Bone marrow (tissue), 2 donors: Measurements from ENCODE around the gene LCE1F.

ENCODE experiments used
- DNase-seq, 2 donors: peaks; one replicate each; lab custom pipeline; 2025; lab: John Stamatoyannopoulos, UW

Gene LCE1F

DNA sequence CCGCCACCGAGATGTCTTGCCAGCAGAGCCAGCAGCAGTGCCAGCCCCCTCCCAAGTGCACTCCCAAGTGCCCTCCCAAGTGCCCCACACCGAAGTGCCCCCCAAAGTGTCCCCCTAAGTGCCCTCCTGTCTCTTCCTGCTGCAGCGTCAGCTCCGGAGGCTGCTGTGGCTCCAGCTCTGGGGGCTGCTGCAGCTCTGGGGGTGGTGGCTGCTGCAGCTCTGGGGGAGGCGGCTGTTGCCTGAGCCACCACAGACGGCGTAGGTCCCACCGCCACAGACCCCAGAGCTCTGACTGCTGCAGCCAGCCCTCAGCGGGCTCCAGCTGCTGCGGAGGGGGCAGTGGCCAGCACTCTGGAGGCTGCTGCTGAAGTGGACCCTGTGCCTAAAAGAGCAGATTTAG lies 1.4 kb downstream of the LCE1F start:
- DNase-seq: no peak

DNA sequence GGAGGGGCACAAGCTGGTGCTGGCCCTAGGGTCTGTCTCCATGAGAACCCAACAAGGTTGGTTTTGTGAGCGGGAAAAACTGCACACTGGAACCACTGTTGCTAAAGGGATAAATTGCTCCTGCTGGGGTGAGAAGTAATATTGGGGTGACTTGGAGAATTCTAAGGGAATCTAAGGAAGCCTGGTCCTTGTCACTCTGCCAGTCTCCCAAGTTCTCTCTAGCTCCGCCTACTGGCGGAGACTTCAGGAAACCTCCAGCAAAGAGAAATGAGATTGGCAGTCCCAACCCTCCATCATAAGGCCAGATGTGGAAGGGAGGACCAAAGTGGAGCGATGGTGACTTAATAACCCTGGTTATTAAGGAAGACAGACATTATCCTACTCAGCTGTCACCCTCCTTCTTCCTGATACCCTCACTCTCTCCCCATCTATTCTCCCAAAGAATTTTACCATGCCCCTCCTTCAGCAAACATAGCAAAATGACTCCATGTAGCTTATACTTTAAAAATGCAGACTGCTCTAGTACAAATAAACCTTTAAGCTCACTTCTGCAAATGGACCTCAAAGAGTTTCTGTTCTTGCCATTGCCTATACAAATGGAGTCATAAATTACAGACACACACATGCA lies 2.7 kb downstream of the LCE1F start:
- no peak for DNase-seq

DNA sequence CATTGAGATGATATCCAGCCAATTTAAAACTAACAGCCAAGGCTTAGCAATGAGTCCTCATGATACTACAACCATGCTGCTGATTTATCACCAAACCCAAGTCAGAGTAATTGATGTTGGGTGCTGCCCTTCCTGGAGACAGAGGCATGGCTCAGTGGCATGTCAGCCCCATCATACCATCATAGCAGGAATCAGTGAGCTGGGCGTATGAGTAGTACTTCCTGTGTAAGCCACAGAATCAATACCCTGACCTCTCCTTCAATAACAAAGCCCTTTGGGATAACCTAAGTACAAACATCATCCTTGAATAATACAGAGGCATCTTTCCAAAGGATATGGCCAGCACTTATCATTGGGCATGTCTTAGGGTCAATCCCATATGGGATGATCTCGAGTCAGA lies 8.2 kb downstream of the LCE1F start:
- no peak for DNase-seq

DNA sequence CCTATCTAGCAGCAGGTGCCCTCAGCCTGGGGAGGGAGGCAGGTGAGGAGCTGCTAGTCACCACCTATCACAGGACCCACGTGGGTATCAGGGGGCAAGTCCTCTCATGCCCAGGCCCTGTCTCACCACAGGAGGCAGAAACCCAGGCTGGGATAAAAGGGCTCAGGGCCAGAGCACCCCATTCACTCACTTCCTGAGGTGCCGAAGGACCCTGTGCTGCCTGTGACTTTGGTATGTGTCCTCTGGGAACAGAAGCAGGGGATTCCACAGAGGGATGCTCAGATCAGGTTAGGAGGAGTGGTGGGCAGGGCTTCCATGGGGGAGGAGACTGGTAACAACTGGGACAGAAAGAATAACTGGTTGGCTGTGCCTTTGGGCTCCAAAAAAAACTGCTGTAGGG lies 11.1 kb downstream of the LCE1F start, which contains the start of gene LCE1E:
Gene LCE1E (plus strand): TSS at position 181 of the 400 bp plus-strand sequence. CDS start 1,043 bp downstream, outside the sequence.
- no peak for DNase-seq

DNA sequence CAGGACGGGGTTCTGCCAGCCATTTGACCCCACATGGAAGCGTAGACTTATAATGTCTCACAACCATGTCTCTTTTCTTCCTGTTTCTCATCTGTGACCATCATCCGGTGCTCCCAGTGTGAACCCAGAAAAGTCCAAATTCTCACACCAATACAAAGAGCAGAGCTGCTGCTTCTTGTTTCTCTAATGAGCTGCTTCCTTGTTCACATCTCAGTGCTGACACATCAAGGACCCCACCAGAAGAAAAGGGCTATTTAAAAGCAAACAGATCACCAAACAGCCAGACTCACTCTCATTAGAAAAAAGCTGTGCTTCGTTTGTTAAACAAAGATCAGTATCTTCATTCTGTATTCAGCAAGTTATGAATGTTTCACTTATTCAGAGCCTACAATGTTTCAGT lies 20.7 kb downstream of the LCE1F start:
- DNase-seq: no peak

DNA sequence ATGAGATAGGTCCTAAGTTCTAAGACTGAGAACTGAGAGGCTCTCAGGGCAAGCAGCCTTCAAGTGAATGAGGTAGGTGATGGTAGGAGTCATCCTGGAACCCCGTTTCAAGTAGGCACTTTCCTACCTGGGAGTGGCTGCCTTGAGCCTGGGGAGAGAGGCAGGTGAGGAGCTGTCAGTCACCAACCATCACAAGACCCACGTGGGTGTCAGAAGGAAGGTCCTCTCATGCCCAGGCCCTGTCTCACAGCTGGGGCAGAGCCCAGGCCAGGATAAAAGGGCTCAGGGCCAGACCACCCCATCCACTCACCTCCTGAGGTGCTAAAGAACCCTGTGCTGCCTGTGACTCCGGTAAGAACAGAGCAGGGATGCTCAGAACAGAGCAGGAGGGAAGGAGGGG lies 21.5 kb downstream of the LCE1F start, which contains the start of gene LCE1D:
Gene LCE1D (plus strand): TSS at position 301 of the 400 bp plus-strand sequence. CDS start 1,074 bp downstream, outside the sequence.
- DNase-seq: no peak

DNA sequence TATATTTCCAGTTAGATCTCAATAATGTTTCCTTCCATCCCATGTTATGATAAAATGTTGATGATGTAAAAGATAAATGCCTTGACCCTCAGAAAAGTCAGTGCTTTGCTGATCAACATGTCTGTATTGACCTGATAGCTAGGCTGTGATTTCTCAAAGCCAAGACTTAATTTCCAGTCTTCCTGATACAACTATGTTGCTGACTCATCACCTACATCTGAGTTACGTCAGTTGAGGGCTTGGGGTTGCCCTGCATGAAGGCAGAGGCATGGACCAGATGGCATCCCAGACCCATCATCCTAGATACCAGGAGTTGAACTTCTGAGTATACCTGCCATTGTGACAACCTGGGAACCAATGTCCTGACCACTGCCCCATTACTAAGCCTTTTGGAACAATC lies 26.4 kb downstream of the LCE1F start:
- DNase-seq: no peak

DNA sequence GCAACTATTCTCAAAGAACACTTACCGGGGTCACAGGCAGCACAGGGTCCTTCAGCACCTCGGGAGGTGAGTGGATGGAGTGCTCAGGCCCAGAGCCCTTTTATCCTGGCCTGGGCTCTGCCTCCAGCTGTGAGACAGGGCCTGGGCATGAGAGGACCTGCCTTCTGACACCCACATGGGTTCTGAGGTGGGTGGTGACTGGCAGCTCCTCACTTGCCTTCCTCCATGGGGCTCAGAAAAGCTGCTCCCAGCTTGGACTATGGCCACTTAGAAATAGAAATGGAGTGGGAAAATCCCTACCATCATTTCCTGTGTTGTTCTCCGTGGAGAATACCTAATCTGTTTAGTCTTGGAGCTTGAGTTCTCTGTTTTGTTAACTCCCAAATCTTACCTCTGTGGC lies 31.6 kb downstream of the LCE1F start, which contains the start of gene LCE1C:
Gene LCE1C (minus strand): TSS at position 76 of the 400 bp plus-strand sequence. CDS start 1,173 bp downstream, outside the sequence.
- DNase-seq: no peak

DNA sequence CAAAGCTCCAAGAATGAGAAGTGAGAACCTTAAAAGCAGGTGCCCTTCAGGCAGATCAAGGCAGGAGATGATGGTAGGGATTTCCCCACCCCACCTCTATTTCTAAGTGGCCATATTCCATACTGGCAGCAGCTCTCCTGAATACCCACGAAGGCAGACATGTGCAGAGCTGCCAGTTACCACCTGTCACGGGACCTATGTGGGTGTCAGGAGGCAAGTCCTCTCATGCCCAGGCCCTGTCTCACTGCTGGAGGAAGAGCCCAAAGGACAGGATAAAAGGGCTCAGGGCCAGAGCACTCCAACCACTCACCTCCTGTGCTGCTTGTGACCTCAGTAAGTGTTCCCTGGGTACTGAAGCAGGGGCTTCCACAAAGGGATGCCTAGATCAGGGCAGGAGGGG lies 36.1 kb downstream of the LCE1F start:
- no peak for DNase-seq

DNA sequence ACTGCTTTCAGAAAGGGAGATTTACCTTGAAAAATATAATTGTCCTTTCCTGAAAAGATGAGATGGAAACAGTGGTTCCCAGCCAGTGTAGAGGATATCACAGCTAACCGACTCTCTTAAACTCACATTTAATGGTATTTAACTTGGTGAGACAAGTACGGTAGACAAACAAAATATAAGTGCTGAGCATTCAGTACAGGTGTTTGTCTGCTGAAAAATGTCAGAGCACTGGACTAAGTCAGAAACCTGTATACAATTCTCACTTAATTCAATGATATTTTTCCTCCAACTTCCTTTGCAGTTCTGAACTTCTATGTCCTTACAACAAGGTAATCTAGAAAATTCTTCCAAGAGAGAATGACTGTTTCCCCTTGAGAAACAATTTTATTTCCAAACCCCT lies 36.7 kb downstream of the LCE1F start, which contains the start of gene LCE1B:
Gene LCE1B (plus strand): TSS at position 301 of the 400 bp plus-strand sequence. CDS start 476 bp downstream, outside the sequence.
- DNase-seq: no peak

DNA sequence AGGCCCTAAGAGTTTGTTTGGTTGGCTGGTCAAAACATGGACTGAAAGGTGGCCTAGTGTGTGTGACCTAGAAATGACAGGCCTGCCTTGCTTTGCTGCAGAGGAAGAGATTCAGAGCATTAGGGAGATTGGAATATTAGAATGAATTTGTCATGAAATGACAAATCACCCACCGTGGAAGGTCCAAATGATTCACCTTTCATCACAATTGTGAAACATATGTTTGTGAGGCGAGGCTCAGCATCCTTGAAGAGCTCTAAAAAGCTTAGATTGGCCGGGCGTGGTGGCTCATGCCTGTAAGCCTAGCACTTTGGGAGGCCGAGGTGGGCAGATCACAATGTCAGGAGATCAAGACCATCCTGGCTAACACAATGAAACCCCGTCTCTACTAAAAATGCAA lies 42.4 kb downstream of the LCE1F start:
- DNase-seq: no peak

DNA sequence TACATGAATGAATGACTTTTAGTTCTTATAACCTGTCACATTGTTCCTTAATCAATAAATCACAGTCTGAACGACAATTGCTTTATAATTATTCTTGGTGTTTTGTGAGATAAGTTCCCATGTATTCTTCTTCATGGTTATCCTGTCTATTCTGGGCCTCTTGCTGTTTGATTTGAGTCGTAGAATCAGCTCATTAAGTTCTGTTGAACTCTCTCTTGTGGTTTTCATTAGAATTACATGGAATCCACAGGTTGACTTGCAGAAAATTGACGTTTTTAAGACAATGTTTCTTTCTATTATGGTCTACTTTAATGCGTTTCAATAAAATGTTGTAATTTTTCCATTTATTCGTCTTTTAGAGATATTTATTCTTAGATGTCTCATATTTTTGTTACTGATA lies 48.4 kb downstream of the LCE1F start:
- no peak for DNase-seq

DNA sequence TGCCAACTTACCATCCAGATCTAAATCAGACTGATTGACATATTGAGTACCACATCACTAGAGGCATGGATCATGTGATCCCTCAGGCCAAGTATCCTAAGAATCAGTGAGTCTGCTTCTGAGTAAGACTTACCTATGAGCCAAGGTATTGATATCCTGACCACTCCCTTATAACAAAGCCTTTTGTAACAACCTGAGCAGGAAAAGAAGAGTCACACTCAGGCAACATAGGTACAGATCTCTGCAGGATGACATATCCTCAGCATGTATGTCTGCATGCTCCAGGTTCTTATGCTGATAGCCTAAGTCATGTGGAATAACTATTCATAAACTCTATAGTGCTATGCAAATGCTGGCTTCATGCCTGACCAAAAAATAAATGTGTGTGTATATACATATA lies 50.0 kb downstream of the LCE1F start:
- DNase-seq: no peak
